Frontal cortex (tissue), 4 donors: ENCODE results near the gene RHBG. TPM values are rescaled to one million over a fixed set of nuclear protein-coding genes. Genes with fewer than 3 reads are reported as not detected.
A peak's percentile ranks its signal among the peaks of the same experiment; 100 is the strongest.
"Not testable (repeated sequence)": the region's sequence is repeated elsewhere in the genome, so short reads cannot be mapped to it uniquely, and the experiment has no call there.

Experiments
- DNase-seq, 2 donors: peaks; one replicate each; pipeline ENCODE4 v3.0.0; 2012; ENCODE audit warnings: low spot score in 2 of 2
- FAIRE-seq: peaks from 2 replicates; lab custom pipeline; 2012; peaks lifted over from hg19 to GRCh38; lab: Jason Lieb, UNC
- total RNA-seq: library from RNA; depleted of rRNA; stranded (reverse); fragments of >200 nt; gene quantifications from one replicate; pipeline ENCODE4 v1.2.3, GENCODE V29; 2014
- donor health status: control.
- donor health status: control.
- donor health status: control.

RHBG gene, protein sequence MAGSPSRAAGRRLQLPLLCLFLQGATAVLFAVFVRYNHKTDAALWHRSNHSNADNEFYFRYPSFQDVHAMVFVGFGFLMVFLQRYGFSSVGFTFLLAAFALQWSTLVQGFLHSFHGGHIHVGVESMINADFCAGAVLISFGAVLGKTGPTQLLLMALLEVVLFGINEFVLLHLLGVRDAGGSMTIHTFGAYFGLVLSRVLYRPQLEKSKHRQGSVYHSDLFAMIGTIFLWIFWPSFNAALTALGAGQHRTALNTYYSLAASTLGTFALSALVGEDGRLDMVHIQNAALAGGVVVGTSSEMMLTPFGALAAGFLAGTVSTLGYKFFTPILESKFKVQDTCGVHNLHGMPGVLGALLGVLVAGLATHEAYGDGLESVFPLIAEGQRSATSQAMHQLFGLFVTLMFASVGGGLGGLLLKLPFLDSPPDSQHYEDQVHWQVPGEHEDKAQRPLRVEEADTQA
- not detected for total RNA-seq

GRCh38 chr1:156368889-156369684 is at the start of gene RHBG:
Gene RHBG, plus strand, starts transcription at chr1:156369211. Its CDS starts 39 bp downstream, at chr1:156369250.
- DNase-seq: no peak
- no peak for FAIRE-seq

DNA sequence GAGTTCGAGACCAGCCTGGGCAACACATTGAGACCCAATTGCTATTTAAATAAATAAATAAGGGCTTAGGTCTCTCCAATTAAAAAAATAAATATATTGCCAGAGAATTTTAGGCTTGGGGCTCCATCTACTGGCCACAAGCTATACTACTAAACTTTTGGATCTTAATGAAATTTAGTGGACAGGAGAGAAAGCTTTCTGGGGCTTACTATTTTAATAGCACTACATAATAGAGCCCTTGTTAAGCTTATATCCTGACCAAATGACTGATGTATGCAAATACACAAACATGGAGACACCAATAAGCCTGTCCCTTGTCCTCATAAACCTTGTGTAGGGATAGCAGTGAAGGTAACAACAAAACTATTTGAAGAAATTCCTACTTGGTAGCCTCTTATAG is 49.3 kb upstream of the RHBG start:
- FAIRE-seq: no peak
- peak in 1 of 2 donors; percentile 29 for DNase-seq

GRCh38 chr1:156320560-156320959 is 48.5 kb upstream of the RHBG start:
- no peak for FAIRE-seq

GRCh38 chr1:156323179-156323578 is 45.8 kb upstream of the RHBG start:
- not testable (repeated sequence) for FAIRE-seq, DNase-seq

More at GRCh38 chr1:156320560-156320959, 48.5 kb upstream of the RHBG start:
- DNase-seq: no peak

DNA sequence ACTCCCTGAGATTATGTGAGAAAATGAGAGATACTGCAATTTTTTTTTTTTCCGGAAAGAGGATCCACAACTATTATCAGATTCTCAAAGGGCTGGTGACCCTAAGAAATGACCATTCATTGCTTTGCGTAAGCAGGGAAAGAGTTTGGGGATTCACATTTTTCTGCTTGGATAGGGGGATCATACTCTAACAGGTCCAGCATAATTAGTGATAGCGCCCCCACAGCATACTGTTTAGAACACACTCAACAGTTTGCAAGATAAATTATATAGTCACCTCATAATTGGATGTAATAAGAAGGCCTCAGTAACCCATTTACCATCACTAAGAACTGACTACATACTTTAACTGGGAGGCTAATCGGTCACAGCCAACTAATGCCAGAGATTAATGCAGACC is 32.8 kb upstream of the RHBG start:
- FAIRE-seq: no peak
- no peak for DNase-seq

GRCh38 chr1:156337052-156337887 is 31.7 kb upstream of the RHBG start:
- no peak for FAIRE-seq
- no peak for DNase-seq

GRCh38 chr1:156337888-156338179 is 31.2 kb upstream of the RHBG start:
- no peak for DNase-seq

DNA sequence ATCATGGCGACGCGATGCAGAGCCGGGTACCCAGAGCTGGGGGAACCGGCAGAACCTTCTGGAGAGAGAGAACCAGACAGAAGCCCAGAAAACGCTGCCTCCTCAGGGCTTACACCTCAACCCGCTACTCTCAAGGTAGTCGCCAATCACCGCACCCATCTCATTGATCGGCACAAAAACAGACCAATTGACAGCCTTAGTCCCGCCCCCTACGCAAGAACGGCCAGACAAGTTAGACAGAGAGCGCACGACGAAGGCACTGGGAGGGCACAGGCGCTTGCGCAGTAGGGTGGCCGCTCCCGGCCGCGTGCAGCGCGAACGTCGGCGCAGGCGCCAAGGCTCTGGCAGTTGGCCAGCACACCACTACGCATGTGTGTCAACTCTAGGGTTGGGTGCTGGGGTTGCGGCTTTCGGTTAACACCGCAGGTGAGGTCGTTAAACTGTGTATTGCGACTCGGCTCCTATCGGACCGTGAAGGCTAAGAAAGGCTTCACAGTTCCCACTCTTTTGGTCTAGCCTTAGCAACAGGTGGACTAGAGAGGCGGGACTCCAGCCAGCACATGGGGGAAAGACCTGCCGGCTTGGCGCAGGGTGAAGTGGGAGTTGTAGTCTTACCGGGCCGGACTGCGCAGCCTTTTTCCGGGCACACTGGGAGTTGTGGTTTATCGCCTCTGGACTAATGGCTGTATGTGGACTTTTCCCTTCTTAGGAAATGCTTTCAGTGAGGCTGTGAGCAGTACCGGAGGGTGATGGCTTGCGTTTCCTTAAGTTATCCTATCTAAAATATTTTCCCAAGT is 30.6 kb upstream of the RHBG start, which contains the start of the genes CCT3 and TSACC:
Gene CCT3 (minus strand): TSS at position 113 of the 797 bp plus-strand sequence. CDS start 108 bp downstream, at position 5.
Gene TSACC (plus strand): TSS at position 347 of the 797 bp plus-strand sequence. CDS start 1,232 bp downstream, outside the sequence.
- peak; percentile 53 for FAIRE-seq
- DNase-seq: peak; percentile 94 to 97

More at GRCh38 chr1:156337888-156338179, 31.2 kb upstream of the RHBG start:
- no peak for FAIRE-seq

DNA sequence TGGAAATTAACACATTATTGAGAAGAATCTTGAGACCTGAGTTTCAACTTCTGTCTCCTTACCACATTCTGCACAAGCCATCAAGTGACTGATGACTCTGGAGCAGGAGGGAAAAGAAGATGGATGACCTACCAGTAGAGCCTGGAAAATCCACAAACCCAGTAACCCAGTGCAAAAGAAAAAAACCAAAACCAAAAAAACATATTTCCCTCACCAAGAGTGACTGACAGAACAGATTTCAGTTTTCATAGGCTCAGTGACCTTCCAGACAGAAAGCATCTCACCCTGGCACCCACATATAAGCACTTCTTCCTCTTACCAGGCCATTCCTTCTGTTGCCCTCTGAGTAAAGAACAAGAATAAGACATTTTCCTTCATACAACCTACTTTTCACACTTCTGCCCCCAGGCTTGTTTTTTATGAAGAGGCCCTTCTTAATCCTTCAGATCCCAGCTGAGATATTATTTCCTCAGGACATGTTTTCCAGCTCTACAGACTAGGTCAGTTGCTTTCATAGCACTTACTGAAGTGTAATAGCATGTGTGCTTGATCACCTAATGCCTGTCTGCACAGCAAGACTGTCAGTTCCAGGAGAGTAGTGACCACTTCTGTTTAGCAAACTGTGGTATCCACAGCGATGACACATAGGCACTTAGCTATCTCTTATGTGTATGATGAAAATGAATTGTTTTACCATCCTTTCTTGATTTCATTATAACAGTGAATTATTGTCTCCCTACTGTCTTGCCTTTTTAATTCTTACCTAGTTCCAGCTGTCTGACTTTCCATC is 26.6 kb upstream of the RHBG start:
- DNase-seq (no peak), FAIRE-seq (no peak)

DNA sequence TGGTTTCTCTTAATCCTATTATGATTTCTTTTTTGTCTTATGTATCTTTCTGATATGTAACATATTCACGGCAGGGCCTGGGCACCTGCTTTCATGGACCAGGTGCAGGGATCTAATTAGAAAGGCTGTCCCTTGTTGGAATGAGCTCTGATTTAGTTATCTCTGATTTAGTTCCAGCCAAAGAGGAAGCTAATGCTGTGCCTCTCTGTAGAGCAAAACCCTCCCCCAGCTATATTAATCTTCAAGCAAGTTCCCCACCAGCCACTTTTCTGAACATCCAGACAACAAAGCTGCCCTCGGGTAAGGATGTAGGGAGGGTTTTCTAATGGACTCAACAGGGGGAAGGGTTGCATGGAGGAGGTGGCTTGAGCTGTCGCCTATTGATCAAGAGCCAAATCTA is 24.6 kb upstream of the RHBG start:
- FAIRE-seq: no peak
- no peak for DNase-seq

DNA sequence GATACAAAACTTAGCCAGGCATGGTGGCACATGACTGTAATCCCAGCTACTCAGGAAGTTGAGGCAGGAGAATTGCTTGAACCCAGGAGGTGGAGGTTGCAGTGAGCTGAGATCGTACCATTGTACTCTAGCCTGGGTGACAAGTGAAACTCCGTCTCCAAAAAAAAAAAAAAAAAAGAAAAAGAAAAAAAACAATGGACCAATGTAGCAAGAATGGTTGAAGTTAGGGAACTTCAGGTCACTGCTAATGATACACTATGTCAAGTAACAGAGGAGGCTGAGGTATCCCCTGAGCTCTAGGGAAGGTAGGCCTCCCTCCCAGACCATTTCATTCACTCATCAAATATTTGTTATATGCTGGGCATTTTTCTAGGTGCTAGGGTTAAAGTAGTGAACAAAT is 23.0 kb upstream of the RHBG start:
- not testable (repeated sequence) for DNase-seq, FAIRE-seq

GRCh38 chr1:156346636-156347035 is 22.4 kb upstream of the RHBG start:
- DNase-seq: no peak
- no peak for FAIRE-seq

DNA sequence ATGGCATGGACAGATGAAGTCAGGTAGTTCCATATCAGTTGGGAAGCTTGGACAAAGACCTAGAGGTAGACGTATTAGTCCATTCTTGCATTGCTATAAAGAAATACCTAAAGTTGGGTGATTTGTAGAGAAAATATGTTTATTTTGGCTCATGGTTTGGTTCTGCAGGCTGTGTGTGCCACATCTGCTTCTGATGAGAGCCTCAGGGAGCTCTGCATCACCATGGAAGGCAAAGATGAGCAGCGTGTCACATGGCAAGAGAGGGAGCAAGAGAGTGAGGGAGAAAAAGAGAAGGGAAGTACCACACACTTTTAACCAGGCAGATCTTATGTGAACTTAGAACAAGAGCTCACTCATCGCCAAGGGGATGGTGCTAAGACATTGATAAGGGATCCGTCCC is 21.7 kb upstream of the RHBG start:
- FAIRE-seq (no peak), DNase-seq (no peak)

DNA sequence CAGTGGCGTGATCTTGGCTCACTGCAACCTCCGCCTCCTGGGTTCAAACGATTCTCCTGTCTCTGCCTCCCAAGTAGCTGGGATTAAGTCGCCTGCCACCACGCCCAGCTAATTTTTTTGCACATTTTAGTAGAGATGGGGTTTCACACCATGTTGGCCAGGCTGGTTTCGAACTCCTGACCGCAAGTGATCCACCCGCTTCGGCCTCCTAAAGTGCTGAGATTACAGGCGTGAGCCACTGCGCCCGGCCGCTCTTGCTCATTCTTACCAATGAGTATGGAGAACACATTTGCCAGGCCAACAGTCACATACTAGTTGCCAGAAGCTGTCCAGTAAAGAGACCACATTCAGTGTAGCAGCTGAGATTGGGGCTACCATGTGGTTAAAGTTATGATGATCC is 16.5 kb upstream of the RHBG start:
- DNase-seq, FAIRE-seq: not testable (repeated sequence)

DNA sequence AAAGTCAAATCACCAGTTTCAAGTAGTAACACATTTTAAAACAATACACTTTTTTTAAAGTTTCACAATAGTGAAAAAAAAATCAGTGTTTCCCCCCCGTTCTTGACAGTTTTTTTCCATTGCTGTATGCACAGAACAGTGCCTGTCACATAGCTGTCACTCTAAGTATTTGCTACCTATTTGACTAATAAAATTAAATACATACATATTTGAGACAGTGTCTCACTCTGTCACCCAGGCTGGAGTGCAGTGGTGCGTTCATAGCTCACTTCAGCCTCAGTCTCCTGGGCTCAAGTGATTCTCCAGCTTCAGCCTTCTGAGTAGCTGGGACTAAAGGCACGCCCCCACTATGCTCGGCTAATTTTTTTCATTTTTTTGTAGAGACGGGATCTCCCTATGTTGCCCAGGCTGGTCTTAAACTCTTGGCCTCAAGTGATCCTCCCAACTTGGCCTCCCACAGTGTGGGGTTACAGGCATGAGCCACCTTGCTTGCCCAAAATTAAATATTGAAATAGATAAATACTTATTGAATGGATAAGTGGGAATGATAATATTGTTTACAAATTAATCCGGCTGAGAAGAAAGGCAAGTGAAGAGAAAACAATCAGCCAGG is 12.6 kb upstream of the RHBG start:
- no peak for FAIRE-seq
- no peak for DNase-seq

GRCh38 chr1:156356875-156357534 is 12.0 kb upstream of the RHBG start:
- no peak for FAIRE-seq
- DNase-seq: peak in 1 of 2 donors; percentile 78

- DNase-seq (no peak), FAIRE-seq (no peak)
Observed at GRCh38 chr1:156357977-156358376, 11.0 kb upstream of the RHBG start.
